Measurements from ENCODE around the gene TLE2.

The TLE2 gene

DNA sequence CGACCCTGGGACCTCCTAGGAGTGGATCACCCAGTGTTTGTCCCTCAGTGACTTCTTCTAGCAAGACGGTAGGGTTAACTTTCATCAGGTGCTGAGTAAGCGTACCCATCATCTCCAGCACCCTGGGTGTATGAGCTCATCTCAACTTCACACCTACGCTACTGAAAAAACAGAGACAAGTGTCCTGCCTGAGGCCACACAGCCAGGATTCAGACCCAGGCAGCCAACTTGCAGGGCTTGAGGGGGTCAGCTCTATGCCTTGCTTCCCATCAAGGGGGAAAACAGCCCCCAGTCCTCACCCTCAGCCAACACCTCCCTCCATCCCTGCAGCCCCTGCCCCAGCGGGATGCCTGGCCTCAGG is 4.6 kb downstream of the TLE2 start:
- no peak for DNase-seq (ENCODE audit: low spot score)
- no peak for TF ChIP-seq CTCF (IDR thresholded peaks at IDR 0.05; ENCODE audit: extremely low read depth, insufficient read depth, missing control alignments)
- in situ Hi-C loops (cut with MboI; ENCODE audit: low pct_unique_long_range_greater_than_20kb, low sequenced_read_pairs, unreplicated experiment): no loop called here

DNA sequence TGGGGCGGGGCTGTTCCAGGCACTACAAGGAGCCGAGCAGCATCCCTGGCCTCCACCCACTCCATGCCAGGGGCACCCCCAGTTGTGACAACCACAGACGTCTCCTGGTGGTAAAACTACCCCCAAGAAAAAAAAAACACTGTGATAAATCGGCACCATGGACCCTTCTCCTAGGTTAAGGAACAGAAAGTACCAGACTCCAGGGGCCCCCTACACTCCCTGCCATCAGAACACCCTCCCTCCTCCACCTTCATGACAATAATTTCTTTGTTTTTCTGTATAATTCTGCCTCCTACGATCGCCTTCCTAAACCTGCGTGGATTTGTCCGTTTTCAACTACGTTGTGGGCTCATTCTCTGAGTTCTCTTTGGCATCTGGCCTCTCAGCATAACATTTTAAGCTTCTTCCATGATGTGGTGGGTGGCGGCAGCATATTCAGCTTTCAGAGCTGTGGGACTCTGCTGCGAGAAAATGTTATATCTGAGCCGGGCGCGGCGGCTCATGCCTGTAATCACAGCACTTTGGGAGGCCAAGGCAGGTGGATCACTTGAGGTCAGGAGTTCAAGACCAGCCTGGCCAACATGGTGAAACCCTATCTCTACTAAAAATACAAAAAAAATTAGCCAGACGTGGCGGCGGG is 8.6 kb downstream of the TLE2 start:
- in situ Hi-C loops (cut with MboI; ENCODE audit: low pct_unique_long_range_greater_than_20kb, low sequenced_read_pairs, unreplicated experiment): no loop called here
- no peak for DNase-seq (ENCODE audit: low spot score)
- no peak for TF ChIP-seq CTCF (IDR thresholded peaks at IDR 0.05; ENCODE audit: extremely low read depth, insufficient read depth, missing control alignments)

- no peak for DNase-seq (ENCODE audit: low spot score)
- no peak for TF ChIP-seq CTCF (IDR thresholded peaks at IDR 0.05; ENCODE audit: extremely low read depth, insufficient read depth, missing control alignments)
- in situ Hi-C loops (cut with MboI; ENCODE audit: low pct_unique_long_range_greater_than_20kb, low sequenced_read_pairs, unreplicated experiment): no loop called here
Observed at GRCh38 chr19:3019211-3019854, 9.7 kb downstream of the TLE2 start.

GRCh38 chr19:3017923-3018322 is 11.2 kb downstream of the TLE2 start:
- DNase-seq (ENCODE audit: low spot score): no peak
- in situ Hi-C loops (cut with MboI; ENCODE audit: low pct_unique_long_range_greater_than_20kb, low sequenced_read_pairs, unreplicated experiment): no loop called here
- TF ChIP-seq CTCF (IDR thresholded peaks at IDR 0.05; ENCODE audit: extremely low read depth, insufficient read depth, missing control alignments): no peak

DNA sequence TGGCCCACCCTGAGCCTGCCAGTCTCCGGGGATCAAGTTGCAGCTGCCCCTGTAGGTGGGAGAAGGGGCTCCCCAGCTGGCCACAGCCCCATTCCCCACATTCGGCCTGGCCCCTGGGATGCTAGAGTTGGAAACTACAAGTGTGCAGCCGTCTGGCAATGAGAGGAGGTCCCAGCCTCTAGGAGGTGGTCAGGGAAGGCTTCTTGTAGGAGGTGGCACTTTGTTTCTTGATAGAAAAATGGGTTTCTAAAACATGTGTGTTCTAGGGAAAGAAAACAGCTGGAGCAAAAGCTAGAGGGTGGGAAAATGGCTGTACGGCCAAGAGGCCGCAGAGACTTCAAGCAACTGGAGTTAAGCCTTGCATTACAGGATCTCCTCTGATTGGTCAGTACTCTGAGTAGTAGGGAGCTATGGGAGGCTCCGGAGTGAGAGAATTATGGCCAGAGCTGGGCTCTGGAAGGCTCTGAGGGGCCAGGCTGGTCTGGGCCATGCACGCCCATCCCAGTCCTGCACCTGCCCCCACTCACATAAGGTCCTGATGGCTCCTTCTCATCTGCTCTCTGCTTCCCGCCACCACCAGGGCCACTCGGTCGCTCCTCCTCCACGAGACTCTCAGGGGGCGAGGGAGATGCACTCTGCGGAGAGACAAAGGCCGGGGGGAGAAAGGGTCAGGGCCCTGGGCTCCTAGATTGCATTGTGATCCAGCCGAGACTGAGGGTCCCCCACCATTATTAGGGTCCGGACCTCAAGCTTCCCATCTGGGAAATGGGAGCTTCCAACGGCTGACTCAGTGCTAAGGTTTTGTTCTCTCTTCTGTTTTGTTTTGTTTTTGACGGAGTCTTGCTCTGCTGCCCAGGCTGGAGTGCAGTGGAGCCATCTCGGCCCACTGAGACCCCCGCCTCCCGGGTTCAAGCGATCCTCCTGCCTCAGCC is 13.7 kb downstream of the TLE2 start:
- no peak for TF ChIP-seq CTCF (IDR thresholded peaks at IDR 0.05; ENCODE audit: extremely low read depth, insufficient read depth, missing control alignments)
- DNase-seq (ENCODE audit: low spot score): no peak
- in situ Hi-C loops (cut with MboI; ENCODE audit: low pct_unique_long_range_greater_than_20kb, low sequenced_read_pairs, unreplicated experiment): no loop called here

DNA sequence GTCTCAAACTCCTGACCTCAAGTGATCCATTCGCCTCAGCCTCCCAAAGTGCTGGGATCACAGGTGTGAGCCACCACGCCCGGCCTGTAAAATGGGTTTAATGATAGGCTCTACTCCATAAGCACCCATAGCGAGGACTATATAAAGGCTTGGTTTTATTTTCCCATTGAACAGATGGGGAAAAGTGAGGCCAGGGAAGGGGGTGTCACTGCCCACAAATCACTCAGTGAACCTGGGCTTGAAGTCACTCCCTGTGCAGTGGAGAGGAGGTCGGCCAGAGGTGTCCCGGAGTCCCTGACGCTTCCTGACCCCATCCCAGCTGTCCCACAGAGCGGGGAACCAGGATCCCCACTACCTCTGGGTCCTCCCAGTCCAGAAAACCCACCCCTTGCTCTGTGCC is 14.9 kb downstream of the TLE2 start:
- DNase-seq (ENCODE audit: low spot score): no peak
- no peak for TF ChIP-seq CTCF (IDR thresholded peaks at IDR 0.05; ENCODE audit: extremely low read depth, insufficient read depth, missing control alignments)
- in situ Hi-C loops (cut with MboI; ENCODE audit: low pct_unique_long_range_greater_than_20kb, low sequenced_read_pairs, unreplicated experiment): no loop called here
